ENCODE data around the gene TMUB1.

Gene TMUB1

DNA sequence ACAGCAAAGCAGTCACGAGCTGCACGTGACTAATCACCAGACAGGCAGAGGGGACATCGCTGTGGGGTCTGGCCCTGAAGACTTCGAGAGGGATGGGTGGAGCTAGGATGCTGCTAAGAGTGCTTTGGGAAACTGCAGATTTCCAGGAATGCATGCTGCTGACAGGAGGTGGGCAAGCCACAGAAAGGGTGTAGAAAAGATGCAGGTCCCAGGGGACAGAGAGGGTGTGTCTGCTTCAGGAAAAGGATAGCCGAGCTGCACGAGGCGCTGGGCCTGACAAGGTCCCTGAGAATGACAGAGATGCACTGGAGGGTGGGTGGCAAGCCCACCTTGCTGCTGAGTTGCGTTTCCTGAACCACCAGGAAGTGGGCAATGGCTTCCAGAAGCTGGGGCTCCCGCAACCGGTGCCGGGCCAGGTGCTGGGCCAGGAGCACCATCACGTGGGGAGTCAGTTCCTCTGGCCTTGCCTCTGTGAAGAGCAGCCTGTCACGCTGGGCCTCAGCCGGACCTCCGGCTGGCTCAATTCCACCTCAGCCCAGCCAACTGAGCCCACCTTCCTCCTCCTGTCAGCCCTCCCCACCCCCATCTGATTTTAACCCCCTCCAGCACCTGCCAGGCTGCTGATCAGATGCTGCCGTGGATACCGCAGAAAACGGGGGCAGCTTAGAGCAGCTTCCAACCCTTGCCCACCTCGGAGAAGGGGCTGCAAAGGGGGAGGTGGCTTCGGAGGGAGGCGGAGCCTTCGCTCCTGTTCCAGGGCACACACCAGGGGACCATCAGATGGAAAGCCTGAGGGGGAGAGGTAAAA, 4.9 kb downstream of the TMUB1 start:
- Histone ChIP-seq H3K36me3 (ENCODE audit: control insufficient read depth, insufficient read depth, low read length) (peaks cover 30% of the 10 kb centered on the region), H3K4me3 (ENCODE audit: low read depth, low read length) (no peak overlapping the region), H3K9ac (ENCODE audit: low read depth, low read length) (no peak overlapping the region), H3K9me3 (ENCODE audit: control insufficient read depth, insufficient read depth, low read length) (no peaks in the 10 kb centered on the region), H3K27me3 (ENCODE audit: control insufficient read depth, insufficient read depth, low read length) (no peaks in the 10 kb centered on the region), H3K4me1 (ENCODE audit: control insufficient read depth, insufficient read depth, low read length) (peaks cover 4% of the 10 kb centered on the region)

DNA sequence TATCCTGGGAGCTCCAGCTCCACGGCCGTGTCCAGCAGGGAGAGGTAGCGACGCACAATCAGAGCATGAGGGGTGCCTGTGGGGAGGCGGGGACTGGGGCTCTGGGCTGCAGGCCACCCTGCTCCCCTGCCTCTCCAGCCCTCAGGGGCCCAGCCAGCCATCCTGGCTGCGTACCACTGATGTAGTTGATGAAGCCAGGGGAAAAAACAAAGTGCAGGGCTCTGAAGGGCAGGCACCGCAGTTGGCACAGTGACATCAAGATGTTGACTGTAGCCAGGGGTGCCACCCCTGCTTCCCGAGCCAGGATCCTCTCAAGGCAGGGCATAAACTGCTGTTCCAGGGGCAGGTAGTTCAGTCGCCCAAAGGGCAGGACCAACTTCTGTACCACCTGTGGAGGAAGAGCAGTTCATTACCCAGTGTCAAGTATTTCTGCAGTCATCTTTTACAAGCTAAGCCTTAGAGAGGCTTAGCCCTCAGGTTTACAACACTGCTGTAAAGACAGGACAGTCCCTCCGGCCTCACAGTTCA, 5.5 kb downstream of the TMUB1 start:
- Histone ChIP-seq H3K27me3 (ENCODE audit: control insufficient read depth, insufficient read depth, low read length) (no peaks in the 10 kb centered on the region), H3K9ac (ENCODE audit: low read depth, low read length) (no peak overlapping the region), H3K4me1 (ENCODE audit: control insufficient read depth, insufficient read depth, low read length) (peaks cover 4% of the 10 kb centered on the region), H3K36me3 (ENCODE audit: control insufficient read depth, insufficient read depth, low read length) (peaks cover 30% of the 10 kb centered on the region), H3K9me3 (ENCODE audit: control insufficient read depth, insufficient read depth, low read length) (no peaks in the 10 kb centered on the region), H3K4me3 (ENCODE audit: low read depth, low read length) (no peak overlapping the region)

DNA sequence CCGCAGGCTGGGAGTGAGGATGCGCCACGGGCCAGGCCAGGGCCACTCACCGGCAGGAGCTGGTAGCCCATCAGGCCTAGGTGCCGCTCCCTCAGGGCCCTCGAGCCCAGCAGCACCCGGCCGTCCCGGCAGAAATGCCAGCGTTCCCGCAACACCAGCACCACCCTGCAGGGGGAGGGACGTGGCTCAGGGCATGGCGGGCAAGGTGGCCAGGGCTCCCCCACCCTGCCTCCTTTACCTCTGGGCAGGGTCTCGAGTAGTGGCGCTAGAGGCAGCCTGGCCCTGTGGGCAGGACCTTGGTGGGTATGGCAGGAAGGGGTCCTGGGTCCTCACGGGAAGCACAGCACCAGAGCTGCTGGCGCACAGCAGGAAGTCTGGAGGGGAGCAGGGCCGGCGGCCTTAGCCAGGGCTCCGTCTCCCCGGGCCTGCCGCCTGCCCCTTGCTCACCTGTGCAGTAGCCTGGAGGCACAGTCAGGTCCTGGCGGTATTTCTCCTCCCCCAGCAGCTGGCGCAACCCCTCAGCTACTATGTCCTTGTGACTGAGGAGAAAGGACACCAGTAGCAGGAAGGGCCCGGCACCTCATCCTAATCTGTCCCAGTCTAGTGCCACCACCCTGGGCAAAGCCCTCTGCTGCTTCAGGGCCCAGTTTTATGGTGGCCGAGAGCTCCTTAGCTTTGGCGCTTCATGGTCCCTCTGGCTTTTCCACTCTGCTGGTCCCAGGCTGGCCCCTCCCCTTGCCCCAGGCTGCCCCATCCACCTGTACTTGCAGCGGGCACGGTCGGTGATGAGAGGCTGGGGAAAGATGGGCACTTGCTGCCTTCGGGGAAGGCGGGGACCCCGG, 6.2 kb downstream of the TMUB1 start:
- peaks cover 31% of the 10 kb centered on the region for H3K36me3 ChIP-seq (ENCODE audit: control insufficient read depth, insufficient read depth, low read length)
- H3K4me3 ChIP-seq (ENCODE audit: low read depth, low read length): no peak overlapping the region
- peaks cover 2% of the 10 kb centered on the region for H3K4me1 ChIP-seq (ENCODE audit: control insufficient read depth, insufficient read depth, low read length)
- no peaks in the 10 kb centered on the region for H3K27me3 ChIP-seq (ENCODE audit: control insufficient read depth, insufficient read depth, low read length)
- no peak overlapping the region for H3K9ac ChIP-seq (ENCODE audit: low read depth, low read length)
- no peaks in the 10 kb centered on the region for H3K9me3 ChIP-seq (ENCODE audit: control insufficient read depth, insufficient read depth, low read length)

DNA sequence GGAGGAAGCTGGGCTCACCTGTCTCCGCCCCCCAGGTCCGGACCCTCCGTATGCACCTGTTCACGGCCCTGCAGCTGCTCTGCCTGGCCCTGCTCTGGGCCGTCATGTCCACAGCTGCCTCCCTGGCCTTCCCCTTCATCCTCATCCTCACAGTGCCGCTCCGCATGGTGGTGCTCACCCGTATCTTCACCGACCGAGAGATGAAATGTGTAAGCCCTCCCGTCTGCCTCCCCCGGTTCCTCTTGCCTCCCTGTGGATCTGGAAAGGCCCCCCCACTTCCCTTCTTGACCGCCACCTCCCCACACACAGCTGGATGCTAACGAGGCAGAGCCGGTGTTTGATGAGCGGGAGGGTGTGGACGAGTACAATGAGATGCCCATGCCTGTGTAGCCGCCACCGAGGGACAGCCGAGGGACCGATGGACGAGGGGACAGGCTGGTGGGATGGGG, 7.3 kb downstream of the TMUB1 start:
- Histone ChIP-seq H3K27me3 (ENCODE audit: control insufficient read depth, insufficient read depth, low read length) (no peaks in the 10 kb centered on the region), H3K4me1 (ENCODE audit: control insufficient read depth, insufficient read depth, low read length) (peaks cover 2% of the 10 kb centered on the region), H3K9me3 (ENCODE audit: control insufficient read depth, insufficient read depth, low read length) (no peaks in the 10 kb centered on the region), H3K9ac (ENCODE audit: low read depth, low read length) (no peak overlapping the region), H3K36me3 (ENCODE audit: control insufficient read depth, insufficient read depth, low read length) (peaks cover 39% of the 10 kb centered on the region), H3K4me3 (ENCODE audit: low read depth, low read length) (no peak overlapping the region)

DNA sequence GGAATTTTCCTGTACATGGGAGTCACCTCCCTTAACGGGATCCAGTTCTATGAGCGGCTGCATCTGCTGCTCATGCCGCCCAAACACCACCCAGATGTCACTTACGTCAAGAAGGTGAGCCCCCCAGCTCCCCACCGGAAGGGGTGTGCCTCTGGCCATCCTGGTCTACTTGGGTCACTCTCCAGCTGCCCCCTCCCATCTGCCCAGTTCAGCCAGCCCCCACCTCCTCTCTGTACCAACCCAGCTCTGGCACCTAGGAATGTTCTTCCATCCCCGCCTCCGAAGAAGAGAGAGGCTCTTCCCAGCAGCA, 7.7 kb downstream of the TMUB1 start:
- no peak overlapping the region for H3K9ac ChIP-seq (ENCODE audit: low read depth, low read length)
- H3K27me3 ChIP-seq (ENCODE audit: control insufficient read depth, insufficient read depth, low read length): no peaks in the 10 kb centered on the region
- peaks cover 2% of the 10 kb centered on the region for H3K4me1 ChIP-seq (ENCODE audit: control insufficient read depth, insufficient read depth, low read length)
- no peak overlapping the region for H3K4me3 ChIP-seq (ENCODE audit: low read depth, low read length)
- peaks cover 43% of the 10 kb centered on the region for H3K36me3 ChIP-seq (ENCODE audit: control insufficient read depth, insufficient read depth, low read length)
- H3K9me3 ChIP-seq (ENCODE audit: control insufficient read depth, insufficient read depth, low read length): no peaks in the 10 kb centered on the region

DNA sequence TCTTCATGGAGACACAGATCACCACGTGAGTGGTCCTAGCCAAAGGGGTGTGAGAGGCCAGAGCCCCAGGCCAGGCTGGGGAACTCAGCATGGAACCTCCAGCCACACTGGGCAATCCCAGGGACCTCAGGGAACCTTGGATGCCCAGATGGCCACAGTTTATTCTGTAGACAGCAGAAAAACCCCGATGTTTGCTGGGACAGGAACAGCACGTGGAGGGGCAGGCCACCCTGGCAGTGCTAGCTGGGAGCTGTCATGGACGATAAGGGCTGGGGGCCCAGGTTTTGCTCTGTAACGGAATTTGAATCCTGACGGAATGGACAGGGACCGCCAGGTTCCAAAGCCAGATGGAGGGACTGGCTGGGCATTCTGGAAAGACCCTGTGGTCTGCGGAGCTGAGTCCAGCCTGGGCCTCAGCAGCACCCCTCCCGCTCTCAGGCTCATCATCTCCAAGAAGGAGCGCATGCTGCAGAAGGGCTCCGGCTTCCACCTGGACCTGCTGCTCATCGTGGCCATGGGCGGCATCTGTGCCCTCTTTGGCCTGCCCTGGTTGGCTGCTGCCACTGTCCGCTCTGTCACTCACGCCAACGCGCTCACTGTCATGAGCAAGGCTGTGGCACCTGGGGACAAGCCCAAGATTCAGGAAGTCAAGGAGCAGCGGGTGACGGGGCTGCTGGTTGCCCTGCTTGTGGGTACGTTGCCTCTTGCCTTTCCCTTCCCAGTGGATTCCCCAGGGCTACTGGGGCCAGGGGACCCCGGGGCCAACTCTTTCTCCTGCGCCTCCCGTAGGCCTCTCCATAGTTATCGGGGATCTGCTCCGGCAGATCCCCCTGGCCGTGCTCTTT, 8.3 kb downstream of the TMUB1 start:
- Histone ChIP-seq H3K36me3 (ENCODE audit: control insufficient read depth, insufficient read depth, low read length) (peaks cover 49% of the 10 kb centered on the region), H3K9me3 (ENCODE audit: control insufficient read depth, insufficient read depth, low read length) (no peaks in the 10 kb centered on the region), H3K4me3 (ENCODE audit: low read depth, low read length) (no peak overlapping the region), H3K4me1 (ENCODE audit: control insufficient read depth, insufficient read depth, low read length) (peaks cover 2% of the 10 kb centered on the region), H3K9ac (ENCODE audit: low read depth, low read length) (no peak overlapping the region), H3K27me3 (ENCODE audit: control insufficient read depth, insufficient read depth, low read length) (no peaks in the 10 kb centered on the region)

DNA sequence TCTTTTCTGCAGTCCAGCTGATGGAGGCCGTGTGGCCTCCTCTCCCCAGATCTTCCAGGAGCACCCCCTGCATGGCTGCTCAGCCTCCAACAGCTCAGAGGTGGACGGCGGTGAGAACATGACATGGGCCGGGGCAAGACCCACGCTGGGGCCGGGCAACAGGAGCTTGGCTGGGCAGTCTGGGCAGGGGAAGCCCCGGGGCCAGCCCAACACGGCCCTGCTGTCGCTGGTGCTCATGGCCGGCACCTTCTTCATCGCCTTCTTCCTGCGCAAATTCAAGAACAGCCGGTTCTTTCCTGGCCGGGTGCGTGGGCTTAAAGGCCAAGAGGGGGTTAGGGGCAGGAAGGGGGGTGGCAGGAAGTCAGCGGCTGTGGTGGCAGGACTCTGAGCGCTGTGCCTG, 9.3 kb downstream of the TMUB1 start:
- no peaks in the 10 kb centered on the region for H3K9me3 ChIP-seq (ENCODE audit: control insufficient read depth, insufficient read depth, low read length)
- no peaks in the 10 kb centered on the region for H3K27me3 ChIP-seq (ENCODE audit: control insufficient read depth, insufficient read depth, low read length)
- peaks cover 2% of the 10 kb centered on the region for H3K4me1 ChIP-seq (ENCODE audit: control insufficient read depth, insufficient read depth, low read length)
- H3K36me3 ChIP-seq (ENCODE audit: control insufficient read depth, insufficient read depth, low read length): peaks cover 54% of the 10 kb centered on the region
- no peak overlapping the region for H3K9ac ChIP-seq (ENCODE audit: low read depth, low read length)
- H3K4me3 ChIP-seq (ENCODE audit: low read depth, low read length): no peak overlapping the region

DNA sequence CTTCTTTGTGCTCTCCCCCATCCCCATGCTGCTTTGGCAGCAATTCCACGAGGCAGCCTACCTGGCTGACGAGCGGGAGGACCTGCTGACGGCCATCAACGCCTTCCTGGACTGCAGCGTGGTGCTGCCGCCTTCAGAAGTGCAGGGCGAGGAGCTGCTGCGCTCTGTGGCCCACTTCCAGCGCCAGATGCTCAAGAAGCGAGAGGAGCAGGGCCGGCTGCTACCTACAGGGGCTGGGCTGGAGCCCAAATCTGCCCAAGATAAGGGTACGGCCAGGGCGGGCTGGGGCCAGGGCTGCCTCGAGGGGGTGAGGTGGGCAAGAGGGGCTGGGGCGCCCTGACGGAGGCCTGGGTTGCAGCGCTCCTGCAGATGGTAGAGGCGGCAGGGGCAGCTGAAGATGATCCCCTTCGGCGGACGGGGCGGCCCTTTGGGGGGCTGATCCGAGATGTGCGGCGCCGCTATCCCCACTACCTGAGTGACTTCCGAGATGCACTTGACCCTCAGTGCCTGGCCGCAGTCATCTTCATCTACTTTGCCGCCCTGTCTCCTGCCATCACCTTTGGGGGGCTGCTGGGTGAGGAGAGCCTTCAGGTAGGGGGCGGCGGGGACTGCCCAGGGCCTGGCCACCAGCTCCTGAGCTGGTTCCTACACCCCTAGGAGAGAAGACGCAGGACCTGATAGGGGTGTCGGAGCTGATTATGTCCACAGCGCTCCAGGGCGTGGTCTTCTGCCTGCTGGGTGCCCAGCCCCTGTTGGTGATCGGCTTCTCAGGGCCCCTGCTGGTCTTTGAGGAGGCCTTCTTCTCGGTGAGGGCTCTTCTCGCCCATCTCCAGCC, 12.0 kb downstream of the TMUB1 start:
- Histone ChIP-seq H3K4me3 (ENCODE audit: low read depth, low read length) (no peak overlapping the region), H3K27me3 (ENCODE audit: control insufficient read depth, insufficient read depth, low read length) (no peaks in the 10 kb centered on the region), H3K9me3 (ENCODE audit: control insufficient read depth, insufficient read depth, low read length) (no peaks in the 10 kb centered on the region), H3K9ac (ENCODE audit: low read depth, low read length) (no peak overlapping the region), H3K36me3 (ENCODE audit: control insufficient read depth, insufficient read depth, low read length) (peaks cover 62% of the 10 kb centered on the region), H3K4me1 (ENCODE audit: control insufficient read depth, insufficient read depth, low read length) (no peaks in the 10 kb centered on the region)

DNA sequence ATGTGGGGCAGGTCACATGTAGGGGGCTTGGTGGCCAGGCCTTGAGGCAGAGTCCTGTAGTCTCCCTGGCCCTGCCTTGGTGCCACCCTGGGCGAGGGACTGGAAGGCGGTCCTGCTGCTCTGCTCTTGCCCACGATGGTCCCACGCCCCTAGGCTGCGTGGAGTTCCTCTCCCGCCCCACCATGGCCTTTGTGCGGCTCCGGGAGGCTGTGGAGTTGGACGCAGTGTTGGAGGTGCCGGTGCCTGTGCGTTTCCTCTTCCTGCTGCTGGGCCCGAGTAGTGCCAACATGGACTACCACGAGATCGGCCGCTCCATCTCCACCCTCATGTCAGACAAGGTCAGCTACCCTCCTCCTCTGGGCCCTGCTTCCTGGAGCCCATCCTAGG, 12.7 kb downstream of the TMUB1 start:
- Histone ChIP-seq H3K9ac (ENCODE audit: low read depth, low read length) (no peak overlapping the region), H3K4me1 (ENCODE audit: control insufficient read depth, insufficient read depth, low read length) (no peaks in the 10 kb centered on the region), H3K9me3 (ENCODE audit: control insufficient read depth, insufficient read depth, low read length) (no peaks in the 10 kb centered on the region), H3K27me3 (ENCODE audit: control insufficient read depth, insufficient read depth, low read length) (no peaks in the 10 kb centered on the region), H3K36me3 (ENCODE audit: control insufficient read depth, insufficient read depth, low read length) (peaks cover 60% of the 10 kb centered on the region), H3K4me3 (ENCODE audit: low read depth, low read length) (no peak overlapping the region)

DNA sequence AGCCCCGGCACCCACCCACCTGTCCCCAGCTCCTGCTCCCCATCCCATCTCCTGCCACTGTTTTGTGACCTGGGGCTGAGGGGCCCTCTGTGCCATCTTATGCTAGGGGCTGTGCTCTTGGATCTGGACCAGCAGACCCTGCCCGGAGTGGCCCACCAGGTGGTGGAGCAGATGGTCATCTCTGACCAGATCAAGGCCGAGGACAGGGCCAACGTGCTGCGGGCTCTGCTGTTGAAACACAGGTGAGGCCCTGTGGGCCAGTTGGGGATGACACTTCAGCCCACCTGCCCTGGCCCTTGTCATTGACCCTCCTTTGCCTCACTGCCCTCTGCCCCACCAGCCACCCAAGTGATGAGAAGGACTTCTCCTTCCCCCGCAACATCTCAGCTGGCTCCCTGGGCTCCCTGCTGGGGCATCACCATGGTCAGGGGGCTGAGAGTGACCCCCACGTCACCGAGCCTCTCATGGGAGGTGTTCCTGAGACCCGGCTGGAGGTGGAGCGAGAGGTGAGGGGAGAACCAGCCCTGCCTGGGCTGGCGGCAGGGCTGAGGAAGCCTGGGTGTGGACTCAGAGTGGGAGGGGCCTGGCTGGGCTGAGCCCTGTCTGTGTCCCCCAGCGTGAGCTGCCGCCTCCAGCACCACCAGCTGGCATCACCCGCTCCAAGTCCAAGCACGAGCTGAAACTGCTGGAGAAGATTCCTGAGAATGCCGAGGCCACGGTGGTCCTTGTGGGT, 13.3 kb downstream of the TMUB1 start:
- peaks cover 58% of the 10 kb centered on the region for H3K36me3 ChIP-seq (ENCODE audit: control insufficient read depth, insufficient read depth, low read length)
- no peaks in the 10 kb centered on the region for H3K9me3 ChIP-seq (ENCODE audit: control insufficient read depth, insufficient read depth, low read length)
- H3K9ac ChIP-seq (ENCODE audit: low read depth, low read length): no peak overlapping the region
- no peaks in the 10 kb centered on the region for H3K4me1 ChIP-seq (ENCODE audit: control insufficient read depth, insufficient read depth, low read length)
- H3K4me3 ChIP-seq (ENCODE audit: low read depth, low read length): no peak overlapping the region
- H3K27me3 ChIP-seq (ENCODE audit: control insufficient read depth, insufficient read depth, low read length): no peaks in the 10 kb centered on the region

Data from iPS-15b (cell line).